Suprapubic skin (tissue), 3 donors: Measurements from ENCODE around the gene RAB11A.

Experiments
- CTCF ChIP-seq, 2 donors: fragments of 200-600 bp in 1 of 2; fragments of 450-650 bp in 1 of 2; sonication (generic) in 1 of 2; IDR thresholded peaks; one replicate each; pipeline ENCODE4 v1.5.1; 2016 to 2019; ENCODE audit warnings: antibody characterized with exemption in 2 of 2, mild to moderate bottlenecking in 1 of 2, moderate library complexity in 1 of 2
- POLR2A ChIP-seq, 2 donors: fragments of 450-650 bp; IDR thresholded peaks; one replicate each; pipeline ENCODE4 v1.6.1; 2017; ENCODE audit warnings: antibody characterized with exemption in 2 of 2, mild to moderate bottlenecking in 2 of 2, moderate library complexity in 2 of 2

- TF ChIP-seq CTCF (IDR thresholded peaks at IDR 0.05) (no peak), POLR2A (IDR thresholded peaks at IDR 0.05) (no peak)
Observed at GRCh38 chr15:65827065-65827464, 42.2 kb upstream of the RAB11A start.
